Measurements from ENCODE around the gene SLC25A51. TPM values are rescaled to one million over a fixed set of nuclear protein-coding genes. Genes with fewer than 3 reads are reported as not detected.

The SLC25A51 gene
- total RNA-seq, 1 donor from 2014 or later, result 26.9 TPM

DNA sequence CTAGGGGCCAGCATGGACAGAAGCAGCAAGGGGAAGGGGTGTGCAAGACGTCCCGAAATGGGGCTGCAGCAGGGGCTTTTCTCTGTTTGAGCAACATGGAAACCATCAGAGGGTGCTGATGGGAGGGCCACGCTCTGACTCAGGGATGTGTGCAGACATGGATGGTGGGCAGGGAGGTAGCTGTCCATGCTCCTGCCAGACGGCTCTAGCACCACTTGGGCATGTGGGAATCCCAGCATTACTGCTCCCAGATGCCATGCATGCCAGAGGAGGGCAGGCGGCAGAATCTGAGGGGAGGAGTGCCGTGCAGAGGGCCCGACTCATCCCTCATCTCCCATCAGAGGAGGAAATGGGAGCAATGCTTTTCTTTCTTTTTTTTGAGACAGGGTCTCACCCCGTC, 45.6 kb upstream of the SLC25A51 start:
- Mint-ChIP-seq H3K4me3 (no peak overlapping the region), H3K4me1 (ENCODE audit: unreplicated experiment) (peaks cover 19% of the 10 kb centered on the region), H3K27ac (no peak overlapping the region), H3K27me3 (no peaks in the 10 kb centered on the region), H3K36me3 (peaks cover 31% of the 10 kb centered on the region), H3K9me3 (no peaks in the 10 kb centered on the region)
- no peak for DNase-seq (ENCODE audit: extremely low spot score, unreplicated experiment)
- no peak for TF ChIP-seq CTCF (conservative IDR thresholded peaks at IDR 0.05)

DNA sequence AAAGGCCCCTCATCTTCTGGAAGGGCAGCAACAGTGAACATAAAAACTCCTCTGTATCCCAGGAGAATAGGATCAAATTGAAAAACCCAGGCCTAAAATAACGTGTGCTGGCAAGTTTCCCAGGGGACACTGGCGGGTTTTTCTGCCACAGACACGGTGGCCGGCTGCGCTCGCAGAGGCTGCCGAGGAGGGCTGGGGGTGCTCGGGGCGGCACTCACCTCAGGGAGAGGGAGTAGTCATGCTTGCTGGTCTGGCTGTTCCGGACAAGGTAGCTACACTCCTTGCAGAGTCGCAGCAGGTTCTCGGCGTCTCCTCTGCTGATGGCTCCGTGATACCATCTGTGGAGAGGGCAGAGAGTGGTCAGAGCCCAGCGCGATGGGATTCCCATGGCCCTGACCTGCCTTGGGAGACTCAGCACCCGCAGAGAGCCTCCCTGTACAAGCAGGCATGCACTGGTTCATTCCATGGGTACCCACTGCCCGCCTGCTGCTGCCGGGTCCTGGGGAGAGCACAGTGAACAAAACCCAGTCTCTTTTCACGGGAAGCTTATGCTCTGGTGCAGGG, 44.6 kb upstream of the SLC25A51 start:
- no peak overlapping the region for H3K4me3 Mint-ChIP-seq
- no peak for DNase-seq (ENCODE audit: extremely low spot score, unreplicated experiment)

DNA sequence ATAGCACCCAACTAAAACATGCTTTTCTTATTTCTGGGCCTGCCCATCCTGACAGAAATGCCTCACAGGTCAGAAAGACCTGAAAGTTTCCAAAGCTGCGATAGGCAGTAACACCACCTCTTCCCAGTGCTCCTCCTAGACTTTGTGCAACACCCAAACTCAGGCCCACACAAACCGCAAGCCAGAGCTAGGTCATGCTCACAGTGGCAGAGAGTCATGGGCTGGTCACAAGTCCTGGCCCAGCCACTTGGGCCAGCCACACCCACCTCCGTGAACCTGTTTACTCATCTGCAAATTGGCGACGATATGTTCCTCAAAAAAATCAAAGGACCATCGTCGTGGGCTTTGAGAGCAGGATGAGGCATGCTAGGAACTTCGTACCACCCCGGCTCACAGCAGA, 44.0 kb upstream of the SLC25A51 start:
- TF ChIP-seq CTCF (conservative IDR thresholded peaks at IDR 0.05), result no peak
- Mint-ChIP-seq H3K4me1 (ENCODE audit: unreplicated experiment) (peaks cover 28% of the 10 kb centered on the region), H3K36me3 (peaks cover 21% of the 10 kb centered on the region), H3K27me3 (no peaks in the 10 kb centered on the region), H3K9me3 (no peaks in the 10 kb centered on the region), H3K27ac (no peak overlapping the region), H3K4me3 (no peak overlapping the region)
- no peak for DNase-seq (ENCODE audit: extremely low spot score, unreplicated experiment)

More for the DNA sequence above, 44.6 kb upstream of the SLC25A51 start:
- Mint-ChIP-seq H3K4me1 (ENCODE audit: unreplicated experiment) (peaks cover 25% of the 10 kb centered on the region), H3K27me3 (no peaks in the 10 kb centered on the region), H3K36me3 (peaks cover 26% of the 10 kb centered on the region), H3K27ac (no peak overlapping the region), H3K9me3 (no peaks in the 10 kb centered on the region)
- TF ChIP-seq CTCF (conservative IDR thresholded peaks at IDR 0.05), result no peak

GRCh38 chr9:37947471-37947870, 43.5 kb upstream of the SLC25A51 start:
- no peak overlapping the region for H3K4me3 Mint-ChIP-seq
- peaks cover 31% of the 10 kb centered on the region for H3K4me1 Mint-ChIP-seq (ENCODE audit: unreplicated experiment)
- no peak for DNase-seq (ENCODE audit: extremely low spot score, unreplicated experiment)
- H3K27ac Mint-ChIP-seq, result peak overlapping the region; percentile 70
- no peak for TF ChIP-seq CTCF (conservative IDR thresholded peaks at IDR 0.05)
- H3K36me3 Mint-ChIP-seq, result peaks cover 16% of the 10 kb centered on the region
- no peaks in the 10 kb centered on the region for H3K27me3 Mint-ChIP-seq
- no peaks in the 10 kb centered on the region for H3K9me3 Mint-ChIP-seq

GRCh38 chr9:37946971-37947370, 43.0 kb upstream of the SLC25A51 start:
- Mint-ChIP-seq H3K36me3 (peaks cover 11% of the 10 kb centered on the region), H3K4me1 (ENCODE audit: unreplicated experiment) (peaks cover 35% of the 10 kb centered on the region), H3K27ac (peak overlapping the region; percentile 70), H3K4me3 (no peak overlapping the region), H3K27me3 (no peaks in the 10 kb centered on the region), H3K9me3 (no peaks in the 10 kb centered on the region)
- no peak for TF ChIP-seq CTCF (conservative IDR thresholded peaks at IDR 0.05)
- DNase-seq (ENCODE audit: extremely low spot score, unreplicated experiment), result no peak

DNA sequence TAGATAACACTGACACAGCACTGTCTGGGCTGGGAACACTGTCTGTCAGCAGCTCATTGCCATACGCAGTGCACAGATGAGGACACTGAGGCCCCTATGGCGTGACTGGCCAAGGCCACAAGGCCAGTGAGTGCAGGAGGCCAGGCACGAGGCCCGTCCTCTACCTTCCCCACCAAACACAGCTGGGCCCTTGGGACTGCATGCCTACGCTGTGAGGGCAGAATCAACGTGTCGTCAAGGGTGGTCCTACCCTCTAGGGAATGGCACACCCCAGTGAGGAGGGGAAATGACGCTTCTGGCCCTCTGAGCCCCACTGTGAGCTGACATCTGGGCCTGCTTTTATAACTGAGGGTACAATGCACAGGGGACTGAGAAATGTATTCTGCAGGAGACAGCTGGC, 42.1 kb upstream of the SLC25A51 start:
- no peak for DNase-seq (ENCODE audit: extremely low spot score, unreplicated experiment)
- H3K27me3 Mint-ChIP-seq, result no peaks in the 10 kb centered on the region
- H3K27ac Mint-ChIP-seq, result no peak overlapping the region
- H3K36me3 Mint-ChIP-seq, result peaks cover 9% of the 10 kb centered on the region
- TF ChIP-seq CTCF (conservative IDR thresholded peaks at IDR 0.05), result no peak
- H3K4me3 Mint-ChIP-seq, result no peak overlapping the region
- peaks cover 34% of the 10 kb centered on the region for H3K4me1 Mint-ChIP-seq (ENCODE audit: unreplicated experiment)
- H3K9me3 Mint-ChIP-seq, result no peaks in the 10 kb centered on the region
